Stimulated activated CD4-positive, alpha-beta T cell treated with anti-CD3 and anti-CD28 coated beads, Interleukin-1b, Interleukin-23, amount 100 ng/mL, for 48 hours (primary cell): ENCODE data around the gene HIP1R.
"Not testable (repeated sequence)": the region's sequence is repeated elsewhere in the genome, so short reads cannot be mapped to it uniquely, and the experiment has no call there.

Experiments
- DNase-seq: peaks from one replicate; pipeline ENCODE4 v3.0.0-alpha.2; 2020

HIP1R gene, protein sequence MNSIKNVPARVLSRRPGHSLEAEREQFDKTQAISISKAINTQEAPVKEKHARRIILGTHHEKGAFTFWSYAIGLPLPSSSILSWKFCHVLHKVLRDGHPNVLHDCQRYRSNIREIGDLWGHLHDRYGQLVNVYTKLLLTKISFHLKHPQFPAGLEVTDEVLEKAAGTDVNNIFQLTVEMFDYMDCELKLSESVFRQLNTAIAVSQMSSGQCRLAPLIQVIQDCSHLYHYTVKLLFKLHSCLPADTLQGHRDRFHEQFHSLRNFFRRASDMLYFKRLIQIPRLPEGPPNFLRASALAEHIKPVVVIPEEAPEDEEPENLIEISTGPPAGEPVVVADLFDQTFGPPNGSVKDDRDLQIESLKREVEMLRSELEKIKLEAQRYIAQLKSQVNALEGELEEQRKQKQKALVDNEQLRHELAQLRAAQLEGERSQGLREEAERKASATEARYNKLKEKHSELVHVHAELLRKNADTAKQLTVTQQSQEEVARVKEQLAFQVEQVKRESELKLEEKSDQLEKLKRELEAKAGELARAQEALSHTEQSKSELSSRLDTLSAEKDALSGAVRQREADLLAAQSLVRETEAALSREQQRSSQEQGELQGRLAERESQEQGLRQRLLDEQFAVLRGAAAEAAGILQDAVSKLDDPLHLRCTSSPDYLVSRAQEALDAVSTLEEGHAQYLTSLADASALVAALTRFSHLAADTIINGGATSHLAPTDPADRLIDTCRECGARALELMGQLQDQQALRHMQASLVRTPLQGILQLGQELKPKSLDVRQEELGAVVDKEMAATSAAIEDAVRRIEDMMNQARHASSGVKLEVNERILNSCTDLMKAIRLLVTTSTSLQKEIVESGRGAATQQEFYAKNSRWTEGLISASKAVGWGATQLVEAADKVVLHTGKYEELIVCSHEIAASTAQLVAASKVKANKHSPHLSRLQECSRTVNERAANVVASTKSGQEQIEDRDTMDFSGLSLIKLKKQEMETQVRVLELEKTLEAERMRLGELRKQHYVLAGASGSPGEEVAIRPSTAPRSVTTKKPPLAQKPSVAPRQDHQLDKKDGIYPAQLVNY

DNA sequence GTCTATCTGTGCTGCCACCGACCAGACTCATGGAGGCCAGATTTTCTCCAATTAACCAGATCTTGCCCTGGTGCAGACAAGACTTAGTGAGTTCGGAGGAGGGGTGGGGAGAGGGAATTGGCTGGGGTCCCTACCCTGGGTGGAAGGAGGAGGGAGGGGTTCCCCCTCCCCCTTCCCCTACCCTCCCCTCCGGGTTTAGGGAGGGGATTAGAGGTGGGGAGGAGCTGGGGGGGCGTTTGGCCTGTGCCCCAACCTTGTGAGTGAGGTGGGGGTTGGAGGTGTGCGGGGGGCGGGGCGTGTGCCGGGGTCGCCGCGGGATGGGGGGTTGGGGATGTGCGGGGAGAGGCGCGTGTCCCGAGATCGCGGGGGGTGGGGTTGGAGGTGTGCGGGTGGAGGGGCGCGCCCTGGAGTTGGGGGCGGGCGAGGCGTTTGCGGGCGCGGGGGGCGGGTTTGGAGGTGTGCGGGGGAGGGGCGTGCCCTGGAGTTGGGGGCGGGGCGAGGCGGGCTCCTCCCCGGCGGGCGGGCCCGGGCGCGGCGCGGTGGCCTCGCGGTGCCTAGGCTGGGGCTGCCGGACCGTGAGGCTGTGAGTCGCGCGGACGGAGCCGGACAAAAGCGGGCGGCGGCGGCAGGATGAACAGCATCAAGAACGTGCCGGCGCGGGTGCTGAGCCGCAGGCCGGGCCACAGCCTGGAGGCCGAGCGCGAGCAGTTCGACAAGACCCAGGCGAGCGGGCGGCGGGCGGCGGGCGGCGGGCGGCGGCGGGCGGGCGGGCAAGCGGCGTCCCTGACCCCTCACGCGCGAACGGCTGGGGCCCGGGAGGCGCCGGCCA, at the start of gene HIP1R:
HIP1R (plus strand) TSS at position 537 of the 829 bp plus-strand sequence; CDS start at position 631, 94 bp downstream.
- peak; percentile 36 for DNase-seq

DNA sequence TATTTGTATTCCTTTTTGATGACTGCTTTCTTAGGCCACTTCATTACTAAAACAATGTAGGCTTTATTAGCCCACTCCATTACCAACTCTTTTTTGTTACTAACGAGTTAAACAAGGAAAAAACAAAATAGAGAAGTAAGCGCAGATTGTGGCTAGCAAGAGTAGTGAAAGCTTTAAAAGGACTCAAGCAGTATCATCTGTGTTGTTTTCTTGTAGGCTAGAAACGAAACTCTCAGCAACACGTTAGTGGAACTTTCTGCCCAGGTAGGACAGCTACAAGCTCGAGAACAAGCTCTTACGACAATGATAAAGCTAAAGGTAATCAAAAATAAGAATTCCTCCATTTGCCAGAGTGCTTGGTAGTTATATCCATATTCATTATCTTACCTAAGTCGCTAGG, 49.8 kb upstream of the HIP1R start:
- DNase-seq = no peak

DNA sequence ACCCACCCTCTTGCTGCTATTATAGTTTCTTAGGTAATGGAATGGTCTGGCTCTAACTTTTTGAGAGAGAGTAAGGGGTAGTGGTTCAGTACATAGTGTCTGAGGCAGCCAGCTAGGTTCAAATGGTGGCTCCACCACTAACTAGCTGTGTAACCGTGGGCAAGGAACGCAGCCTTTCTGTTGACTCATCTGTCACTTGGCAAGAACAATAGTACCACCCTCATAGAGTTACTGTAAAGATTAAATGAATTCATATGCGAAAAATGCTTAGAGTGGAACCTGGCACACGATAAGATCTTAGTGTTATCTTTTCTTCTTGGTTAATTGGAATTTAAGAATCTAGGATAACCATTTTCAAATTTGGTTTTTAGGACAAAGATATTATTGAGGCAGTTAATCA, 46.9 kb upstream of the HIP1R start:
- no peak for DNase-seq

DNA sequence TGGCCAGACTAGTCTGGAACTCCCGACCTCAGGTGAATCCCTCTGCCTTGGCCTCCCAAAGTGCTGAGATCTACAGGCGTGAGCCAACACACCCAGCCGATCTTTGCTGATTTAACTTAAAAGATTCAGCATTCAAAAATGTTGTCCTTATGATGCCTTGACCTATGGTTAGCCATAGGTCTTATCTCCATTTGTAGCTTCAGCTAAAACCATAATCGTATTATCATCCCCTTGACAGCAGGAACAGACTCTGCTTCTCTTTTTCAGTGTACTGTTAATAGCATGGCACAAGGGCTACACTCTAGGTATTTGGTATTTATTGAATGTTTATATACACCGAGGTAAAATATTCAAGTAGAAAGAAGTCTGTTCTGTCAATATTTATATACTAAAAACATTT, 45.6 kb upstream of the HIP1R start:
- no peak for DNase-seq

DNA sequence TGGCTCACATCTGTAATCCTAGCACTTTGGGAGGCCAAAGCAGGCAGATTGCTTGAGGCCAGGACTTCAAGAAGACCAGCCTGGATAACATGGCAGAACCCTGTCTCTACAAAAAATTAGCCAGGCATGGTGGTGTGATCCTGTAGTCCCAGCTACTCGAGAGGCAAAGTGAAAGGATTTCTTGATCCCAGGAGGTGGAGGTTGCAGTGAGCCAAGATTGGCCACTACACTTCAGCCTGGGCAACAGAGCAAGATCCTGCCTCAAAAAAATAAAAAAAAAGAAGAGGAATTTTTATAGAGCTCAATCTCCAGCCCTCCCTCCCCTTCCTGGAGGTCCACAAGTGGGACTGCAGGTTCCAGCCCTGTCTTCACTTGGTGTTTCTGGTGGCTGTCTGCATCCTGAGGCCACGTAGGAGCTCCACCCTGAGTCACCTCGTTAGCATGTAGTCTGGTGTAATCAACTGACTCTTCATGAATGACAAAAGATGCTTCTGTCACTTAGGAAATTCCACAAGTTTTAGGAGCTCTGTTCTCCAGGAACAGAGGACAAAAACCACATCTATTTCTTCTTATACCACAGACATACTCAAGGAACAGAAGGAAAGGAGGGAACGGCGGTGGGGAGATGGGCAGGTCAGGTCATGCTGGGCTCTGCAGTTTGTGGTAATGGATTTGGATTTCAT, 44.7 kb upstream of the HIP1R start:
- no peak for DNase-seq

DNA sequence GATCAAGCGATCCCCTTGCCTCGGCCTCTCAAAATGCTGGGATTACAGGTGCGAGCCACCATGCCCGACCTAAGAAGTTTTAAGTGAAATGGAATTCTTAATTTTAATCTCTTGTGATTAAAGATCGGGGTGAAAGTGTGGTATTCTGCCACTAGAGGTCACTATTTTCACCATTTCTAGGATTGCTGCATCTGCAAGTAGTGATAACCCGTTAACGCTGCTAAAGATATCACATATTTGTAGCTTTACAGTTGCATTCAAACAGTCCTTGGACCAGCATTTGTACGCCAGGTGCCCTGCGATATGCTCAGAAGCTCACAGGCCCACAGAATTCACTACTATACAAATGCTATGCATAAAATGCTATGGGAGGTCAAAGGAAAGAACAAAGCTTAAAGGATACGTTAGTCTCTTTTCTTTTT, 41.6 kb upstream of the HIP1R start:
- DNase-seq = no peak

DNA sequence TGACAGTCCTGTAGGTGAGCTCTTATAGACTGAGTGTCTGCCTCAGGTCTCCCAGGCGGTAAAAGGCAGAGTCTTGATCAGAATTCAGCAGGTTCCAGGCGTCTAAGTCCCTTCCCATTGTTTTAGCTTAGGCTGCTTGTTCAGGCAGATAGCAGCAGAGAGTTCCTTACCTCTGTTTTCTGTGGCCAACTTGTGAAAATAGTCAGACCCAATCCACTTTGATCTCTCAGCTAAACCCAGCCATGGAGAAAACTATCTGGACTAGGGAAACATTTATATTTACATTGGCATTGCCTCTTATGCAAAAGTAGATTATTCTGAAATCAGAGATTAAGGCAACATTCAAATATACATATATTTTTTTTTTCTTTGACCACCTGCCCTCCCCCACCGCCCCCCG, 39.5 kb upstream of the HIP1R start:
- DNase-seq = no peak

DNA sequence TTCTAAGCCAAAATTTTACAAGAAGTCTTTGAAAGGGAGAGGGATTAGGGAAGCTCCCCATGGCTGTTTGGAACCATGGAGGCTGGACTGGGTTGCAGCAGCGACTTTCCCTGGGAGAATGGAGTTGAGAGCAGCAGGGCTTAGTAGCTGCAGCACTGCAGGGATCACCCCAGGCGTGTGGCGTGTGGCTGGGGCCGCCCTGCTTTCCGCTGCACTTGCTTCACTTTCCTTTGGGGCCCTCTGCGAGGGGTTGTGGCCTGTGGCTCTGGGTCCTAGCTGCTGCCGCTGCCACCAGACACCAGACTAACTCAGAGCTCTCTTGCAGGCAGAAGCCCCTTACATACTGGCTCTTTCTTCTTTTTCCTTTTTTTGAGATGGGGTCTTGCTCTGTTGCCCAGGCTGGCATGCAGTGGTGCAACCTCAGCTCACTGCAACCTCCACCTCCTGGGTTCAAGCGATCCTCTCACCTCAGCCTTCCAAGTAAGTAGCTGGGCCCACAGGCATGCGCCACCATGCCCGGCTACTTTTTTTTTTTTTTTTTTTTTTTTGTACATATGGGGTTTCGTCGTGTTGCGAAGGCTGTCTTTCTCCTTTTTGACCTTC, 35.5 kb upstream of the HIP1R start:
- DNase-seq = no peak

DNA sequence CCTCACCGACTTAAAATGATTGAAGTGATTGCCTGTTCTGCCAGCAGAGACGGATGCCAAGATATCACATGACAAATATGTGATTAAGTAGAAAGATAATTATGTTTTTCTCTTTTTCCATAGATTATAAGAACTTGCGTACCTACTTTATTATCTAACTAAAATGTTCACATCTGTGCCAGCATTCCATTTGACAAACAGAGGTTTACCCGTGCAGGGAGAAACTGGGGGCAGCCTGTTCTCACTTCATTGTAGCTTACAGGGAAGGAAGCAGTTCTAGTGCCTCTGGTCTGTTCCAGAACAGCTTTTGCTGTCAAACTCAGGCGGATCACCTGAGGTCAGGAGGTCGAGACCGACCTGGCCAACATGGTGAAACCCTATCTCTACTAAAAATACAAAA, 31.3 kb upstream of the HIP1R start:
- no peak for DNase-seq

DNA sequence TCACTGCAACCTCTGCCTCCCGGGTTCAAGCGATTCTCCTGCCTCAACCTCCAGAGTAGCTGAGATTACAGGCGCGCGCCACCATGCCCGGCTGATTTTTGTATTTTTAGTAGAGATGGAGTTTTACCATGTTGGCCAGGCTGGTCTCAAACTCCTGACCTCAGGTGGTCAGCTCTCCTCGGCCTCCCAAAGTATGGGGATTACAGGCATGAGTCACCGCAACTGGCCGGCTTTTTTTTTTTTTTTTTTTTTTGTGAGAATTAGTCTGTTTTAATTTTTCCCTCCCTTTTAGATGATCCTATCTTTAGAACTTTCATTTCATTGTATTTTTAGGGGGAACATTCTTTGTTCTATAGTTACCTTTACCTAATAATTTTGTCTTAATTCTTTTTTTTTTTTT, 30.3 kb upstream of the HIP1R start:
- not testable (repeated sequence) for DNase-seq

DNA sequence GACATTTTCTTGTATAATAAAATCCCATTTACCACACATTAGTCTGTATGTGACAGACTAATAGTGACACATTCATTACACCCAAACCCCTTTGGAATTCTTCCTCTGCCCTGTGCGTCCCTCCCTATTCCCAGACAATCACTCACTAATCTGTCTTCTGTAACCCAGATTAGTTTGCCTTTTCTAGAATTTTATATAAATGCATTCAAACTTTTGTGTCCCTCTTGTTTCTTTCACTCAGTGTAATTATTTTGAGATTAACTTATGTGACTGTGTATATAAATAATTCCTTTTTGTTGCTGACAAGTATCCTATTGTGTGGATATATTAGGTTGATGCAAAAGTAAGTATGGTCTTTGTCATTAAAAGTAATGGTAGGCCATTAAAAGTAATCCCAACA, 27.6 kb upstream of the HIP1R start:
- no peak for DNase-seq

DNA sequence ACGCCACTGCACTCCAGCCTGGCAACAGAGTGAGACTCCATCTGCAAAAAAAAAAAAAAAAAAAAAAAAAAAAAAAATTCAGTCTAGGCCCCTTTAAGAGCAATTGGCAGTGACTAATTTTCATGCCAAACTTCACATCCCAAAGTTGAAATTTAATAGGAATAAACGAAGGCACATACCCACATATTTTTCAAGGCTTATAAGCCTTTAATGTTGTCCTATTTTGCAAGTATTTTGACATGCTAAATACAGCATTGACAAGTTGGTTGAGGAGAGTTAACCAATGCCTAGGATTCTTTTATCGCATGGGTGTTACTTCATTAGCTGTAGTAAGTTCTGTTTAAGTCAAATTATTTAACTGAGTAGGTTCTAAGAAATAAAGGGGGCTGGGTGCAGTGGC, 23.5 kb upstream of the HIP1R start:
- no peak for DNase-seq

DNA sequence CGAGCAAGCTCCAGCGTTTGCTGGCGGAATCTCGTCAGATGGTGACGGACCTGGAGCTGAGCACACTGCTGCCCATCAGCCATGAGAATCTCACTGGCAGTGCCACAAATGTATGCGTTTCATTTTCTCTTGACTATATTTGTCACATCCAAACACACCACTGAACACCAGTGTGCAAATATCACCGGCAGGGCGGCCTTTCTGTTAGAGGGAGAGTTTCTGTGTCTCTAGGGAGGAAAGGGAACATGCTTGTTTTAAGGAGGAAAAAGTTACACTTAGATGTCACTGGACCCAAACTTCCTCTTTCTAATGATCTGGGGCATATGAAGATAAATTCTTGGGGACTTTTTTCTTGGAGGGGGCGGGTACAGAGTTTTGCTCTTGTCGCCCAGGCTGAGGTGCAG, 21.9 kb upstream of the HIP1R start:
- DNase-seq = no peak

DNA sequence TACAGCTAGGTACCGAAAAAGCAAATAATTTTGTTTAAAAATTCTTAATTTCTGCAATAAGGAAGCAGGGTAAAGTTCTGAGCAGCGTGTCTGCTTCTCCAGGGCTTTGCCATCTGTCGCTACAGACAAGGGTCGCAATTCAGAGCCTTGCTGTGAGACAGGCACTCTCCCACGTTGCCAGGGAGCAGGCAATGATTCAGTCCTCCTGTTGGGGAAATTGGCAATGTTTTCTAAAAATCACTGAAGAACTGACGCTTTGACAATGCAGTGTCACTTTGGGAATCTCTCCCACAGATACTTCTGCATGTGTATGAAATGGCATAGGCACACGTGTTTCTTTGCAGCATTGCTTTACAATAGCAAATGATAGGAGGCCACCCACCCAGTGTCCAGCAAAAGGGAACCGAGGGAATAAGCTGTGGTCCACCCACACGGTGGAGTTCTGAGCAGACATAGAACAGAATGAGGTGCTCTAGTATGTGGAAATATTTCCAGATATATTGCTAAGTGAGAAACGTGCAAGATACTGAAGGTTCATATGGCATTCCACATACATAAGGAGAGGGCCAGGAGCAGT, 16.0 kb upstream of the HIP1R start:
- no peak for DNase-seq

DNA sequence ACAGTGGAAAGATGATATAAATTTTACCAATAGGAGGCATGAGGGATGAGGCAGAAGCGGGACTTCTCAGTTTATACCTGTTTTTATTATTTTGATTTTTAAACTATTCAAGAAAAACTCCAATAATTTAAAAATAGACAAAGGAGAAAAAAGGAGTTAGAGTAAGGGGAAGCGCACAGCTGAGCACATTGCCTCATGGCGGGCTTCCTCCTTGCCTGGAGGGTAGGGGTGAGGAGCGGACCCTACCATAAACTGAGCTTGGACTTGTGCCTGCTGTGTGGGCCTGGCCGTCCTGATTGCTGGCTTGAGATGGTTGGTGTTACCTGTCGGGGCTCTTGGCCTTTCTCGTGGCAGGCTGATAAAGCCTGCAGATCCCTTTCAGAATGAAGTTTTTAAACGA, 15.1 kb upstream of the HIP1R start:
- no peak for DNase-seq

DNA sequence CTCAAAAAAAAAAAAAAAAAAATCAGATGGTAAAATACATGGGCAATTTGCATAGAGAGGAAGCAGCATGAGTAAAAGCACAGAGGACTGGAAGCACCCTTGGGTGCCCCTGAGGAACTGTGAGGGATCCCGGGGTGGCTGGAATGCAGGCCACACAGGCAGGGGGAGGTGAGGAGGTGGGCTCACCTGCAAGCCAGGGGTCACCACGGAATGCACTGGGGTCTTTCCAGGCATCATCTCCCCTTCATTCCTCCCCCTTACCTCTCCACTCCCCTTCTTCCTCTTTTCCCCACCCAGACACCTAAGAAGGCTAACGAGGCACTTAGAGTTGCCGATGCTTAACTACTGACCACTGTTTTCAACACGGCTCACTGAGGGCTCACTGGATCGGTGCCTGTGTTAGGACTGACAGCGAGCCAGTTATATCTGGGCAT, 14.4 kb upstream of the HIP1R start:
- no peak for DNase-seq

DNA sequence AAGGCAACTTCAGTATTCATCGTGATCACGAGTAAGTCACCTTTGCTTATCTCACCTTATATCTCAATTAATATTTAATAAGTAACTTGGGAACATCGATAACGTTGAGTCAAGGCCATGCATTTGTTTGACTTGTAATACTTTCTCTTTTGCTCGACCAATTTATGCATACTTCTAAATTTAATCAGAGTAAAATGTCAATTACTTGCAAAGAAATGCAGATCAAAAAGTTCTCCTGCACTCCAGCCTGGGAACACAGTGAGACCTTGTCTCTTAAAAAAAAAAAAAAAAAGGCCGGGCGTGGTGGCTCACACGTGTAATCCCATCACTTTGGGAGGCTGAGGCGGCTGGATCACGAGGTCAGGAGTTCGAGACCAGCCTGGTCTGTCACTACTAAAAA, 11.8 kb upstream of the HIP1R start:
- no peak for DNase-seq

DNA sequence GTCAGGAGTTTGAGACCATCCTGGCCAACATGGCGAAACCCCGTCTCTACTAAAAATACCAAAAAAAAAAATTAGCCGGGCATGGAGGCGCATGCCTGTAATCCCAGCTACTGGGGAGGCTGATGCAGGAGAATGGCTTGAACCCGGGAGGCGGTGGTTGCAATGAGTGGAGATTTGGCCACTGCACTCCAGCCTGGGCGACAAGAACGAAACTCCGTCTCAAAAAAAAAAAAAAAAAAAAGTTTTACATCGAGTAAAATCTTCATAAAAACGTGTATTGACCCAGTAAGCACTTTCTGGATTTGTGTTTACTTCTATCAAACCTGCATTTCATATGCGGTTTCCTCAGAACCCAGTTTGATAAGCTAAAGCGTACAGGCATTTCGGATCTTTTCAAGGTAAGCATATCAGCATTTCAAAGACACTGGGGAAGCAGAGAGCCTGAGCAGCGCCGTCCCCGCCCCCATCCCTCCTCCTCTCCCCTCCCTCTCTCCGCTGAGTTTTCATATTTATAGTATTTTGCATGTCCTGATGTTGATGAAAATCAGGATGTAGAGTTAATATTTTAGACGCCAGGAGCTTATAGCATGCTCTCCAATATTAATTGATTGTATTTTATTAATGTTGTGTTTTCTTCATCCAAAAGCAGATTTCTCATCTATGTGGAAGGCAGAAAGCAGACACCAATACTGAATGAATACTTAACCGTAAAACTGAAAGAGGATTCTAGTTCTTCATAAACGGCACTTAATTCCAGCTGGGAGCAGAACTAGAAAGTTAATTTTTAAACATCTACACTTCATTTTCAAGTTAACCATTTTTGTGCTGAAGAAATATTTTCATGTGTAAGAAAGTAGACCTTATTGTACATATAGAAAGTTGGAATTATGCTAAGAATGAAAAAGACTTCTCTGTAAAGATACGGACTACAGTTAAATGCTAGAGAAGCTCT, 9.2 kb upstream of the HIP1R start:
- DNase-seq = no peak

DNA sequence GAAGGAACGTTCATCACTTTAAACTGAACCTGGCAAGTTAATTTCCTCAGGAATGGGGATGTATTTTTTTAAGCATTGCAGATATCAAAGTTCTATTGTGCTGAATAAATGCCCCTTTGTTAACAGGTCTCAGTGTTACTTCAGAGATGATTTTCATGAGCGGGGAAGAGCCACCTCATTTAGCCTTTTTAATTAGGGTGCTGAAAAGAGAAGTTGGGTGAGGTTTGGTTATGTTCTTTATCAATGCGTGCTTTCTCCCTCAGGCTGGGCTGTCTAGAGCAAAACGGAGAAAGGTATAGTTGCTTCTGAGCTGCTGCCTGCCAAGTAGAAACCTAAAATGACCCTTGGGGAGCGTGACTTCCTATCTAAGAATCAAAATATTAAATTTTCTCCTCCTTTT, 8.0 kb upstream of the HIP1R start:
- DNase-seq = no peak
